A673 (cell line): ENCODE results near the gene CAMK1D. TPM values are rescaled to one million over a fixed set of nuclear protein-coding genes. Genes with fewer than 3 reads are reported as not detected.
A peak's percentile ranks its signal among the peaks of the same experiment; 100 is the strongest.

Source experiments
- BruUV-seq: library from RNA; stranded (reverse); fragments of 400-500 nt; replicated peaks from 2 replicates; lab custom pipeline; 2021; lab: Mats Ljungman, UMichigan
- CTCF ChIA-PET: fragments of 300-600 bp; sonication (Branson Sonifier 250); formaldehyde crosslinking; loops from one replicate; lab custom pipeline; 2022; ENCODE audit warnings: antibody characterized with exemption; lab: Charles Lee
- POLR2A ChIA-PET: fragments of 300-600 bp; sonication (Branson Sonifier 250); formaldehyde crosslinking; loops from one replicate; lab custom pipeline; 2022; ENCODE audit warnings: antibody characterized with exemption; ENCODE audit not compliant: low non-redundant PET; lab: Charles Lee
- DNase-seq: peaks from one replicate; pipeline ENCODE4 v3.0.0-alpha.2; 2015; ENCODE audit warnings: low spot score
- H3K27ac ChIP-seq: fragments of 200-600 bp; sonication (generic); 2 replicates; pipeline ENCODE4 v1.5.1; 2016; ENCODE audit warnings: mixed run types, low read depth, mild to moderate bottlenecking, mixed read lengths, antibody characterized with exemption, low read length; ENCODE audit not compliant: poor library complexity, severe bottlenecking
- H3K27me3 ChIP-seq: fragments of 200-600 bp; sonication (generic); replicated peaks from 2 replicates; pipeline ENCODE4 v1.6.1; 2017; ENCODE audit warnings: mixed run types, low read depth, mild to moderate bottlenecking, mixed read lengths, antibody characterized with exemption, low read length; ENCODE audit not compliant: insufficient read depth, poor library complexity
- H3K36me3 ChIP-seq: fragments of 200-600 bp; sonication (generic); 2 replicates; pipeline ENCODE4 v1.6.1; 2016; ENCODE audit warnings: mixed run types, mild to moderate bottlenecking, mixed read lengths, antibody characterized with exemption, low read length; ENCODE audit not compliant: insufficient read depth, poor library complexity, severe bottlenecking
- H3K4me1 ChIP-seq: fragments of 200-600 bp; sonication (generic); 2 replicates; pipeline ENCODE4 v1.6.1; 2017; ENCODE audit warnings: mixed run types, mild to moderate bottlenecking, mixed read lengths, antibody characterized with exemption, low read length; ENCODE audit not compliant: insufficient read depth, poor library complexity, severe bottlenecking
- H3K4me3 ChIP-seq: fragments of 200-600 bp; sonication (generic); 2 replicates; pipeline ENCODE4 v1.5.1; 2016; ENCODE audit warnings: low read depth, mixed run types, mild to moderate bottlenecking, mixed read lengths, low read length; ENCODE audit not compliant: poor library complexity, severe bottlenecking
- H3K9me3 ChIP-seq: fragments of 200-600 bp; sonication (generic); 2 replicates; pipeline ENCODE4 v1.6.1; 2016; ENCODE audit warnings: mixed run types, low read depth, mild to moderate bottlenecking, mixed read lengths, antibody characterized with exemption, low read length; ENCODE audit not compliant: poor library complexity, severe bottlenecking
- EZH2 ChIP-seq: fragments of 200-600 bp; sonication (generic); IDR thresholded peaks from 2 replicates; pipeline ENCODE4 v1.6.1; 2017; ENCODE audit warnings: borderline replicate concordance, low read depth, mild to moderate bottlenecking, mixed read lengths, antibody characterized with exemption, low read length; ENCODE audit not compliant: poor library complexity, severe bottlenecking
- intact Hi-C: fragments of 100-400 bp; cut with micrococcal nuclease; formaldehyde crosslinking; loops from one replicate; pipeline ENCODE4 v1.10.0; 2022; ENCODE audit not compliant: unreplicated experiment
- total RNA-seq: library from RNA; stranded (reverse); gene quantifications from 2 replicates; pipeline ENCODE4 v1.2.3, GENCODE V29; 2021
- TF ChIP-seq, protein P1 (sequence below): fragments of 300-800, 200-600 bp; sonication (generic); conservative IDR thresholded peaks from 2 replicates; pipeline ENCODE4 v1.5.1; 2017; ENCODE audit warnings: low read depth, mild to moderate bottlenecking, antibody characterized with exemption, low read length, moderate library complexity, mixed read lengths

CAMK1D gene
- total RNA-seq, 1 experiment from 2014 or later: 23.7 TPM

DNA sequence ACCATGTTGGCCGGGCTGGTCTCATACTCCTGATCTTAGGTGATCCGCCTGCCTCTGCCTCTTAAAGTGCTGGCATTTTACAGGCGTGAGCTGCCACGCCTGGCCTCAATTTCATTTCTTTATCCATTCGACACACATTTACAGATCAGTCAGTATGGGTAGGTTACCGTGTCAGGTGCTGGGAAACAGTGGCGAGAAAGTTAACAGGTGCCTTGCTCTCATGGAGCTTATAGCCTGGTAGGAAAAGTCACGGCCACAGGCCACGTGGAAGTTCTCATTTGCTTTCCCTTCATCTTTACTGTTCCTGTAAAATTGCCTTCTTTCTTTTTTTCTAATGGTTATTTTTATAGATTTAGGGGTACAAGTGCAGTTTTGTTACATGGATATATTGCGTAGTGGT lies 2.6 kb upstream of the CAMK1D start:
- intact Hi-C loops: loop anchor here (10.0 kb wide), 1 partner anchor 358 kb away; no protein-coding TSS in a partner anchor
- TF ChIP-seq, protein P1, sequence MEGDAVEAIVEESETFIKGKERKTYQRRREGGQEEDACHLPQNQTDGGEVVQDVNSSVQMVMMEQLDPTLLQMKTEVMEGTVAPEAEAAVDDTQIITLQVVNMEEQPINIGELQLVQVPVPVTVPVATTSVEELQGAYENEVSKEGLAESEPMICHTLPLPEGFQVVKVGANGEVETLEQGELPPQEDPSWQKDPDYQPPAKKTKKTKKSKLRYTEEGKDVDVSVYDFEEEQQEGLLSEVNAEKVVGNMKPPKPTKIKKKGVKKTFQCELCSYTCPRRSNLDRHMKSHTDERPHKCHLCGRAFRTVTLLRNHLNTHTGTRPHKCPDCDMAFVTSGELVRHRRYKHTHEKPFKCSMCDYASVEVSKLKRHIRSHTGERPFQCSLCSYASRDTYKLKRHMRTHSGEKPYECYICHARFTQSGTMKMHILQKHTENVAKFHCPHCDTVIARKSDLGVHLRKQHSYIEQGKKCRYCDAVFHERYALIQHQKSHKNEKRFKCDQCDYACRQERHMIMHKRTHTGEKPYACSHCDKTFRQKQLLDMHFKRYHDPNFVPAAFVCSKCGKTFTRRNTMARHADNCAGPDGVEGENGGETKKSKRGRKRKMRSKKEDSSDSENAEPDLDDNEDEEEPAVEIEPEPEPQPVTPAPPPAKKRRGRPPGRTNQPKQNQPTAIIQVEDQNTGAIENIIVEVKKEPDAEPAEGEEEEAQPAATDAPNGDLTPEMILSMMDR: no peak
- TF ChIP-seq EZH2: no peak

DNA sequence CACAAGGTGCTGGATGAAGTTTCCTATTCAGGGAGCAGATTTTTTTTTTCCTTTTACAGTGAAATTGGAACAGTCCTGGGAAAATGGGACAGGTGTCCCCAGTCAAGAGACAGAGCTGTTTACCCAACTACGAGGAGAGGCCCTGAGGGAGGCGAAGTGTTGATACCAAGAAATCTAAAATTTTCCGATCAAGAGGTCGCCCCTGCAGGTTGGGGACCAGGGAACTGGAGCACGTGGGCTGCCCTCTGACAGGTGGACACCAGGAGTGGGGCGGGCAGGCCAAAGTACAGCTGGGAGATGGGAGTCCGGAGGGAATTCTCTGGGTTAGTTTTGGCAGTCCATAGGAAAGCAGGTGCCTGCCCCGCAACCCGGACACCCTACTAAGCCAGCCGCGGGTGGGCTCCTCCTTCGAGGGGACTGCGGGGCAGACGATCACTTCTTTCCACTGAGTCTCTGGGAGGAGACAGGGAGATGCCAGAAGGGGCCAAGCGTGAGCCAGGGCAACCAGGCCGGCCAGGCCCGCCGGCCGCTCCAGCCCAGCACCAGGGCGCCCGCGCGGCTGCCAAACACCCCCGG lies 965 bp upstream of the CAMK1D start:
- Histone ChIP-seq H3K4me1 (peaks cover 12% of the 10 kb centered on the region), H3K27me3 (no peaks in the 10 kb centered on the region), H3K36me3 (no peaks in the 10 kb centered on the region), H3K9me3 (no peaks in the 10 kb centered on the region), H3K4me3 (peak overlapping the region; percentile 98), H3K27ac (no peak overlapping the region)
- no TSS peak for BruUV-seq
- TF ChIP-seq, protein P1: no peak
- TF ChIP-seq EZH2: no peak
- POLR2A ChIA-PET: interaction anchor here (0.7 kb wide), 2 partner anchors 52 to 182 kb away, joined by 3 to 5 read pairs; no protein-coding TSS in a partner anchor
- CTCF ChIA-PET: interaction anchor here (0.6 to 1.1 kb wide), 4 partner anchors 11 to 227 kb away, joined by 3 to 6 read pairs (median 4); no protein-coding TSS in a partner anchor
- intact Hi-C loops: loop anchor here (10.0 kb wide), 1 partner anchor 356 kb away; no protein-coding TSS in a partner anchor
- DNase-seq: no peak

More for the DNA sequence above, 2.6 kb upstream of the CAMK1D start:
- Histone ChIP-seq H3K4me1 (peaks cover 6% of the 10 kb centered on the region), H3K36me3 (no peaks in the 10 kb centered on the region), H3K9me3 (no peaks in the 10 kb centered on the region), H3K27ac (no peak overlapping the region), H3K27me3 (no peaks in the 10 kb centered on the region), H3K4me3 (no peak overlapping the region)
- ChIA-PET CTCF (interaction anchor here (0.6 to 0.7 kb wide), 2 partner anchors 48 to 310 kb away, joined by 4 read pairs; no protein-coding TSS in a partner anchor), POLR2A (no interaction called here)
- no peak for DNase-seq
- BruUV-seq: no TSS peak

DNA sequence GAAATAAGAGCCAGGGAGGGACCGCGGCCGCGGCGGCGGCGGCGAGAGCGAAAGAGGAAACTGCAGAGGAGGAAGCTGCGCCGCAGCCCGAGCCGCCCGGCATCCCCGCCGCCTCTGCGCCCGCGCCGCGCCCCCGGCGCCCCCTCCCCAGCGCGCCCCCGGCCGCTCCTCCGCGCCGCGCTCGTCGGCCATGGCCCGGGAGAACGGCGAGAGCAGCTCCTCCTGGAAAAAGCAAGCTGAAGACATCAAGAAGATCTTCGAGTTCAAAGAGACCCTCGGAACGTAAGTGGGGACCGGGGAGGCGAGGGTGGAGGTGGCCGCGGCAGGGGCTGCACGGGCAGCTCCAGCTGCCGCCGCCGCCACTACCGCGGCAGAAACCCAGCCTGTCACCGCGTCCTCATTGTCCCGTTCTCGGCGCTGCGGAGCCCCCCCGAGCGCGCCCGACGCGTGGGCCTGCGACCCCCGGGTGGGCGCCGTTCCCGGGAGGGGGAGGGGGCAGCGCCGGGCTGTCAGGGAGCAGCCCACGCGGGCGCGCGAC lies 351 bp downstream of the CAMK1D start:
- DNase-seq: peak; percentile 32
- H3K4me1 ChIP-seq: peaks cover 19% of the 10 kb centered on the region
- H3K27me3 ChIP-seq: no peaks in the 10 kb centered on the region
- H3K9me3 ChIP-seq: no peaks in the 10 kb centered on the region
- peak overlapping the region; percentile 98 for H3K4me3 ChIP-seq
- H3K27ac ChIP-seq: peak overlapping the region; percentile 80
- ChIA-PET POLR2A (interaction anchor here (0.6 kb wide), 1 partner anchor 8 kb away, joined by 8 read pairs; no protein-coding TSS in a partner anchor), CTCF (interaction anchor here (0.6 to 1.1 kb wide), 2 partner anchors 15 to 85 kb away, joined by 3 to 5 read pairs; no protein-coding TSS in a partner anchor)
- intact Hi-C loops: loop anchor here (10.0 kb wide), 2 partner anchors 185 to 355 kb away; no protein-coding TSS in a partner anchor
- no peaks in the 10 kb centered on the region for H3K36me3 ChIP-seq
- TF ChIP-seq, protein P1: no peak
- no peak for TF ChIP-seq EZH2
- no TSS peak for BruUV-seq
